ENCODE measurements around the gene ANKH. TPM values are rescaled to one million over a fixed set of nuclear protein-coding genes. Genes with fewer than 3 reads are reported as not detected.

The ANKH gene
- total and polyA plus RNA-seq, 10 of the 15 experiments (the other 5 are each of a cell fraction or from before 2014, with no cell fraction given): 2.1 to 43.9 (median 14.4) TPM

GRCh38 chr5:14766584-14766983 is 105.0 kb downstream of the ANKH start (continued):
- TF ChIP-seq, protein P1, sequence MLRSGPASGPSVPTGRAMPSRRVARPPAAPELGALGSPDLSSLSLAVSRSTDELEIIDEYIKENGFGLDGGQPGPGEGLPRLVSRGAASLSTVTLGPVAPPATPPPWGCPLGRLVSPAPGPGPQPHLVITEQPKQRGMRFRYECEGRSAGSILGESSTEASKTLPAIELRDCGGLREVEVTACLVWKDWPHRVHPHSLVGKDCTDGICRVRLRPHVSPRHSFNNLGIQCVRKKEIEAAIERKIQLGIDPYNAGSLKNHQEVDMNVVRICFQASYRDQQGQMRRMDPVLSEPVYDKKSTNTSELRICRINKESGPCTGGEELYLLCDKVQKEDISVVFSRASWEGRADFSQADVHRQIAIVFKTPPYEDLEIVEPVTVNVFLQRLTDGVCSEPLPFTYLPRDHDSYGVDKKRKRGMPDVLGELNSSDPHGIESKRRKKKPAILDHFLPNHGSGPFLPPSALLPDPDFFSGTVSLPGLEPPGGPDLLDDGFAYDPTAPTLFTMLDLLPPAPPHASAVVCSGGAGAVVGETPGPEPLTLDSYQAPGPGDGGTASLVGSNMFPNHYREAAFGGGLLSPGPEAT (IDR thresholded peaks at IDR 0.05; ENCODE audit: low read depth): no peak

- ChIA-PET RAD21 (ENCODE audit: unreplicated experiment) (no interaction called here), SMC1A (ENCODE audit: uncharacterized antibody, unreplicated experiment) (no interaction called here), POLR2A (interaction anchor here (0.5 kb wide), 1 partner anchor 44 kb away, joined by 3 read pairs; no protein-coding TSS in a partner anchor), CTCF (interaction anchor here (1.0 kb wide), 1 partner anchor 9 kb away, joined by 3 read pairs; no protein-coding TSS in a partner anchor)
- 95% methylated on average over 3 of the region's 3 CpGs for WGBS (ENCODE audit: insufficient coverage, insufficient replicate concordance, low lambda C conversion rate, missing lambda C conversion rate)
- no peak overlapping the region for H3K27ac ChIP-seq (ENCODE audit: control insufficient read depth, insufficient read depth)
- intact Hi-C loops (cut with micrococcal nuclease; ENCODE audit: unreplicated experiment): no loop called here
- H3K79me2 ChIP-seq (ENCODE audit: control insufficient read depth, insufficient read depth, low read length): no peaks in the 10 kb centered on the region
- no peak overlapping the region for H3K9ac ChIP-seq (ENCODE audit: control insufficient read depth, insufficient read depth, low read length)
- peaks cover 7% of the 10 kb centered on the region for H3K4me1 ChIP-seq (ENCODE audit: control insufficient read depth, insufficient read depth, low read length)
- H3K9me3 ChIP-seq (replicated peaks; ENCODE audit: control insufficient read depth, insufficient read depth, low read length): no peaks in the 10 kb centered on the region
- in situ Hi-C loops (cut with MboI): no loop called here
- H2AFZ ChIP-seq (ENCODE audit: control insufficient read depth, low read depth, low read length): no peak overlapping the region
- H4K20me1 ChIP-seq (ENCODE audit: control insufficient read depth, insufficient read depth): no peaks in the 10 kb centered on the region
- no peak overlapping the region for H3K4me3 ChIP-seq
- DNase-seq (ENCODE audit: low read depth, low spot score): no peak
- H3K27me3 ChIP-seq (replicated peaks in 1 of 2; ENCODE audit: control insufficient read depth in 2 of 2, insufficient read depth in 2 of 2, low read length in 1 of 2): no peaks in the 10 kb centered on the region
- H3K4me2 ChIP-seq (ENCODE audit: control insufficient read depth, insufficient read depth): no peak overlapping the region
- peaks cover 0 to 3% of the 10 kb centered on the region in 2 experiments; a peak in 2 of 4 replicates for H3K36me3 ChIP-seq (ENCODE audit: control insufficient read depth in 2 of 2, insufficient read depth in 2 of 2, low read length in 1 of 2)
- BruUV-seq (replicated peaks): no TSS peak
- TF ChIP-seq, protein P2, sequence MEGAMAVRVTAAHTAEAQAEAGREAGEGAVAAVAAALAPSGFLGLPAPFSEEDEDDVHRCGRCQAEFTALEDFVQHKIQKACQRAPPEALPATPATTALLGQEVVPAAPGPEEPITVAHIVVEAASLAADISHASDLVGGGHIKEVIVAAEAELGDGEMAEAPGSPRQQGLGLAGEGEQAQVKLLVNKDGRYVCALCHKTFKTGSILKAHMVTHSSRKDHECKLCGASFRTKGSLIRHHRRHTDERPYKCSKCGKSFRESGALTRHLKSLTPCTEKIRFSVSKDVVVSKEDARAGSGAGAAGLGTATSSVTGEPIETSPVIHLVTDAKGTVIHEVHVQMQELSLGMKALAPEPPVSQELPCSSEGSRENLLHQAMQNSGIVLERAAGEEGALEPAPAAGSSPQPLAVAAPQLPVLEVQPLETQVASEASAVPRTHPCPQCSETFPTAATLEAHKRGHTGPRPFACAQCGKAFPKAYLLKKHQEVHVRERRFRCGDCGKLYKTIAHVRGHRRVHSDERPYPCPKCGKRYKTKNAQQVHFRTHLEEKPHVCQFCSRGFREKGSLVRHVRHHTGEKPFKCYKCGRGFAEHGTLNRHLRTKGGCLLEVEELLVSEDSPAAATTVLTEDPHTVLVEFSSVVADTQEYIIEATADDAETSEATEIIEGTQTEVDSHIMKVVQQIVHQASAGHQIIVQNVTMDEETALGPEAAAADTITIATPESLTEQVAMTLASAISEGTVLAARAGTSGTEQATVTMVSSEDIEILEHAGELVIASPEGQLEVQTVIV (IDR thresholded peaks at IDR 0.05; ENCODE audit: borderline replicate concordance, partially characterized antibody): no peak
- TF ChIP-seq RCOR1 (conservative IDR thresholded peaks at IDR 0.05; ENCODE audit: low read depth, low read length) (no peak), RAD51 (IDR thresholded peaks at IDR 0.05) (no peak), NFYB (IDR thresholded peaks at IDR 0.05; ENCODE audit: insufficient read depth, low read depth, low read length) (no peak), POLR2AphosphoS5 (IDR thresholded peaks at IDR 0.05; ENCODE audit: low read length) (no peak), NFXL1 (IDR thresholded peaks at IDR 0.05; ENCODE audit: borderline replicate concordance) (no peak), CBX5 (IDR thresholded peaks at IDR 0.05; ENCODE audit: low read depth) (no peak), ZNF217 (IDR thresholded peaks at IDR 0.05) (no peak), TCF3 (IDR thresholded peaks at IDR 0.05; ENCODE audit: borderline replicate concordance, insufficient read depth, low read depth, low read length) (no peak), CHD1 (IDR thresholded peaks at IDR 0.05; ENCODE audit: low read depth, low read length) (no peak), RBBP5 (conservative IDR thresholded peaks at IDR 0.05) (no peak), CBFB (IDR thresholded peaks at IDR 0.05; ENCODE audit: low read depth) (no peak), NR2C1 (IDR thresholded peaks at IDR 0.05) (no peak), JUND (IDR thresholded peaks at IDR 0.05; ENCODE audit: low read depth, low read length) (no peak), RAD21 (IDR thresholded peaks at IDR 0.05; ENCODE audit: insufficient read depth, low read depth, low read length) (no peak), IRF5 (IDR thresholded peaks at IDR 0.05; ENCODE audit: borderline replicate concordance) (no peak), PAX5 (IDR thresholded peaks at IDR 0.05; ENCODE audit: borderline replicate concordance, low read depth, low read length) (no peak)
- ATAC-seq: no peak
- FAIRE-seq: no peak
Observed at GRCh38 chr5:14765587-14765986, 106.0 kb downstream of the ANKH start.

Data from GM12878 (cell line).